NCI-H1417 treated with DMSO at 0.1 percent for 48 hours (cell line): ENCODE measurements around the gene SPATA12.
"Not testable (repeated sequence)": the region's sequence is repeated elsewhere in the genome, so short reads cannot be mapped to it uniquely, and the experiment has no call there.

Source experiments
- DNase-seq: peaks from one replicate; lab custom pipeline; 2025; lab: John Stamatoyannopoulos, UW

The SPATA12 gene

GRCh38 chr3:57083266-57083995 is 23.0 kb downstream of the SPATA12 start:
- not testable (repeated sequence) for DNase-seq

GRCh38 chr3:57085211-57085610 is 24.7 kb downstream of the SPATA12 start:
- DNase-seq: no peak

- no peak for DNase-seq
These were observed 25.7 kb downstream of the SPATA12 start for GRCh38 chr3:57086201-57086600.

- DNase-seq: no peak
These were observed 27.1 kb downstream of the SPATA12 start for GRCh38 chr3:57087361-57088092.

- DNase-seq: no peak
These were observed 28.0 kb downstream of the SPATA12 start for GRCh38 chr3:57088503-57088902.

GRCh38 chr3:57089043-57089442 is 28.6 kb downstream of the SPATA12 start:
- DNase-seq: no peak

- DNase-seq: no peak
These were observed 31.2 kb downstream of the SPATA12 start for GRCh38 chr3:57091521-57092273.

GRCh38 chr3:57093489-57093888 is 33.0 kb downstream of the SPATA12 start:
- DNase-seq: no peak

- no peak for DNase-seq
These were observed 33.6 kb downstream of the SPATA12 start for GRCh38 chr3:57093971-57094535.

- no peak for DNase-seq
These were observed 34.1 kb downstream of the SPATA12 start for GRCh38 chr3:57094575-57094974.

- DNase-seq: no peak
These were observed 34.9 kb downstream of the SPATA12 start for GRCh38 chr3:57095363-57095762.

GRCh38 chr3:57097536-57097935 is 37.1 kb downstream of the SPATA12 start:
- no peak for DNase-seq

GRCh38 chr3:57098418-57099310 is 38.2 kb downstream of the SPATA12 start:
- no peak for DNase-seq

- DNase-seq: no peak
These were observed 39.7 kb downstream of the SPATA12 start for GRCh38 chr3:57100046-57100695.

- DNase-seq: no peak
These were observed 45.1 kb downstream of the SPATA12 start for GRCh38 chr3:57105585-57105984.

- DNase-seq: no peak
These were observed 48.2 kb downstream of the SPATA12 start for GRCh38 chr3:57108684-57109083.

GRCh38 chr3:57109437-57110199 is 49.2 kb downstream of the SPATA12 start:
- DNase-seq: no peak

GRCh38 chr3:57110214-57110613 is 49.8 kb downstream of the SPATA12 start:
- DNase-seq: no peak

GRCh38 chr3:57110798-57111197 is 50.3 kb downstream of the SPATA12 start:
- peak; percentile 26 for DNase-seq

GRCh38 chr3:57112206-57112605 is 51.7 kb downstream of the SPATA12 start:
- no peak for DNase-seq
